Breast epithelium (tissue), 4 donors: ENCODE data around the gene MARCHF11. TPM values are rescaled to one million over a fixed set of nuclear protein-coding genes. Genes with fewer than 3 reads are reported as not detected.

ENCODE experiments used
- DNase-seq, 2 donors: peaks; one replicate each; pipeline ENCODE4 v3.0.0-alpha.2; 2019; ENCODE audit warnings: low spot score in 2 of 2
- H3K27ac ChIP-seq, 2 donors: fragments of 200-600 bp; sonication (generic) in 1 of 2; one replicate each; pipeline ENCODE4 v1.5.1; 2016 to 2019; ENCODE audit warnings: mild to moderate bottlenecking in 1 of 2
- H3K27me3 ChIP-seq, 2 donors: fragments of 200-600 bp; sonication (generic) in 1 of 2; one replicate each; pipeline versions ENCODE4 v1.5.1 to v1.6.0; 2017 to 2019; ENCODE audit warnings: control low read depth in 1 of 2, mild to moderate bottlenecking in 1 of 2
- H3K36me3 ChIP-seq: fragments of 200-600 bp; one replicate; pipeline ENCODE4 v1.5.1; 2019
- H3K4me1 ChIP-seq, 2 donors: fragments of 200-600 bp; sonication (generic); one replicate each; pipeline ENCODE4 v1.5.1; 2016 to 2019; ENCODE audit warnings: control low read depth in 1 of 2
- H3K4me3 ChIP-seq, 3 donors: fragments of 200-600 bp; sonication (generic); 1 replicate in 2 of 3; 2 replicates in 1 of 3; pipeline ENCODE4 v1.5.1; 2016 to 2019; ENCODE audit warnings: mild to moderate bottlenecking in 3 of 3, moderate library complexity in 2 of 3
- H3K9me3 ChIP-seq, 2 donors: fragments of 200-600 bp; sonication (generic) in 1 of 2; one replicate each; pipeline ENCODE4 v1.5.1; 2016 to 2019; ENCODE audit warnings: control low read depth in 1 of 2
- POLR2A ChIP-seq: fragments of 450-650 bp; IDR thresholded peaks from one replicate; pipeline ENCODE4 v1.6.1; 2016; ENCODE audit warnings: antibody characterized with exemption, mild to moderate bottlenecking, moderate library complexity
- POLR2AphosphoS5 ChIP-seq, 3 donors: sonication (generic); formaldehyde crosslinking; IDR thresholded peaks; one replicate each; pipeline ENCODE4 v1.6.1; 2017; ENCODE audit warnings: antibody characterized with exemption in 3 of 3
- intact Hi-C: fragments of 100-400 bp; cut with DNase I; formaldehyde crosslinking; loops from one replicate; pipeline ENCODE4 v1.15.1; 2023; ENCODE audit warnings: low total_unique reads
- total RNA-seq, 3 donors: library from RNA; depleted of rRNA; stranded (reverse); fragments of >200 nt; gene quantifications; one replicate each; pipeline ENCODE4 v1.1.0, GENCODE V29; 2016
- TF ChIP-seq, protein P1 (sequence below), 3 donors: fragments of 450-650 bp; IDR thresholded peaks; one replicate each; pipeline ENCODE4 v1.5.1; 2016 to 2017; ENCODE audit warnings: antibody characterized with exemption in 3 of 3, mild to moderate bottlenecking in 3 of 3, moderate library complexity in 3 of 3

MARCHF11 gene
- total RNA-seq, 3 donors from 2014 or later: not detected

DNA sequence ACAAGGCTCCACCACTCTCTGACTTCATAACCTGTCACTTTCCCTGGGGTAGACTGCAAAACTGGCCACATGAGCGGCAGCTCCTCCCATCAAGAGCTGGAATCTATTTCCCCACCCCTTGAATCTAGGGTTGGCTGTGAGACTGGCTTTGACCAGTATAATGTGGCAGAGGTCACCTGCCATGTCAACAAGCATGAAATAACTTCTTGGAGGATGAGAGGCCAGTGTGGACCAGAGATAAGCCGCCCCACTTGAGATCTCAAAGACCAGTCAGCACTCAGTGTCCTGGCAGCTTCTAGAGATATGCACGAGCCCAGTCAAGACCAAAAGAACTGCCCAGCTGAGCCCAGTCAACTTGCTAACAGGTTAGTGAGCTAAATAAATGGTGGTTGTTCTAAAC is 59.0 kb downstream of the MARCHF11 start:
- Histone ChIP-seq H3K4me1 (no peaks in the 10 kb centered on the region), H3K4me3 (no peak overlapping the region), H3K27me3 (no peaks in the 10 kb centered on the region), H3K36me3 (no peaks in the 10 kb centered on the region), H3K9me3 (peaks cover 0 to 9% of the 10 kb centered on the region in 2 donors), H3K27ac (no peak overlapping the region)
- no peak for DNase-seq
- intact Hi-C loops: no loop called here
- TF ChIP-seq, protein P1, sequence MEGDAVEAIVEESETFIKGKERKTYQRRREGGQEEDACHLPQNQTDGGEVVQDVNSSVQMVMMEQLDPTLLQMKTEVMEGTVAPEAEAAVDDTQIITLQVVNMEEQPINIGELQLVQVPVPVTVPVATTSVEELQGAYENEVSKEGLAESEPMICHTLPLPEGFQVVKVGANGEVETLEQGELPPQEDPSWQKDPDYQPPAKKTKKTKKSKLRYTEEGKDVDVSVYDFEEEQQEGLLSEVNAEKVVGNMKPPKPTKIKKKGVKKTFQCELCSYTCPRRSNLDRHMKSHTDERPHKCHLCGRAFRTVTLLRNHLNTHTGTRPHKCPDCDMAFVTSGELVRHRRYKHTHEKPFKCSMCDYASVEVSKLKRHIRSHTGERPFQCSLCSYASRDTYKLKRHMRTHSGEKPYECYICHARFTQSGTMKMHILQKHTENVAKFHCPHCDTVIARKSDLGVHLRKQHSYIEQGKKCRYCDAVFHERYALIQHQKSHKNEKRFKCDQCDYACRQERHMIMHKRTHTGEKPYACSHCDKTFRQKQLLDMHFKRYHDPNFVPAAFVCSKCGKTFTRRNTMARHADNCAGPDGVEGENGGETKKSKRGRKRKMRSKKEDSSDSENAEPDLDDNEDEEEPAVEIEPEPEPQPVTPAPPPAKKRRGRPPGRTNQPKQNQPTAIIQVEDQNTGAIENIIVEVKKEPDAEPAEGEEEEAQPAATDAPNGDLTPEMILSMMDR (IDR thresholded peaks at IDR 0.05): no peak
- TF ChIP-seq POLR2AphosphoS5 (IDR thresholded peaks at IDR 0.05): no peak
- TF ChIP-seq POLR2A: no peak

DNA sequence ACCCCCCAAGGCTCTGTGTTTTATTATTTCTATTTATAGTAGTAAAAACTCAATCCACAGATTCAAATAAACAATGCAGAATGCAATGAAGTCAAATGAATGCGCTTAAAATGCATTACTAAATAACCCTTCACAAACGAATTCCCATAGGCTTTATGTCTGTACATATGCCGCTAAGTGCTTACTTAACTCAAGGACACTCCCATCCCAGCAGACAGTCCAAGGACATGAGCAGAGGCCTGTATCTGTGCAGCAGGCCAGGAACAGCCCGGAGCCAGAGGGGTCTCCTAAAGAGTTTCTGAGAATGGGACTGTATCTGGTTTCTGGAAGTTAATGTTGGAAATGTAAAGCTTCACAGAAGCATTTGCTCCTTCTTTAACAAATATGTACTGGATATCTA is 59.8 kb downstream of the MARCHF11 start:
- H3K36me3 ChIP-seq: no peaks in the 10 kb centered on the region
- TF ChIP-seq, protein P1 (IDR thresholded peaks at IDR 0.05): no peak
- no peak for TF ChIP-seq POLR2A
- no peak for TF ChIP-seq POLR2AphosphoS5 (IDR thresholded peaks at IDR 0.05)
- peaks cover 0 to 9% of the 10 kb centered on the region in 2 donors for H3K9me3 ChIP-seq
- H3K4me3 ChIP-seq: no peak overlapping the region
- H3K27ac ChIP-seq: no peak overlapping the region
- DNase-seq: no peak
- intact Hi-C loops: no loop called here
- no peaks in the 10 kb centered on the region for H3K4me1 ChIP-seq
- no peaks in the 10 kb centered on the region for H3K27me3 ChIP-seq

DNA sequence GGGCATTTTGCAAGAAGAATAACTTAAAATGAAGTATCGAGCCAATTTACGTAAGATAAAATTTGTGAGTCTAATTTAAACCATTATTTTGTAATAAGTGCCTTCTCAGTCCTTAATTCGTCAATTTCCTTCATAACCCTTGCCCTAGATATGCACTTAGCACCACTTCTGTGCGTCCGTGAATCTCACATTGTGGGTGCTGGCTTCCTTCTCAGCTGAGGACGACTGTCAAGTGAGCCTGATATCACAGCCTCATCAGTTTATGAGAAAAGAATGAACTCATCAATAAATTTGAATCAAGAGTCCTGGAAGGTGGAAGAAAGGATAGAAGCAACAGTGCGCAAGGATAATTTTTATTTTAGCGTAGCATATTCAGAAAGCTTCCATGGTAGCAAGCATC is 64.5 kb downstream of the MARCHF11 start:
- intact Hi-C loops: no loop called here
- H3K27me3 ChIP-seq: no peaks in the 10 kb centered on the region
- no peak overlapping the region for H3K27ac ChIP-seq
- TF ChIP-seq POLR2AphosphoS5 (IDR thresholded peaks at IDR 0.05) (no peak), POLR2A (no peak)
- TF ChIP-seq, protein P1 (IDR thresholded peaks at IDR 0.05): no peak
- no peaks in the 10 kb centered on the region for H3K36me3 ChIP-seq
- no peak overlapping the region for H3K4me3 ChIP-seq
- no peaks in the 10 kb centered on the region for H3K4me1 ChIP-seq
- no peak for DNase-seq
- peaks cover 0 to 2% of the 10 kb centered on the region in 2 donors for H3K9me3 ChIP-seq

DNA sequence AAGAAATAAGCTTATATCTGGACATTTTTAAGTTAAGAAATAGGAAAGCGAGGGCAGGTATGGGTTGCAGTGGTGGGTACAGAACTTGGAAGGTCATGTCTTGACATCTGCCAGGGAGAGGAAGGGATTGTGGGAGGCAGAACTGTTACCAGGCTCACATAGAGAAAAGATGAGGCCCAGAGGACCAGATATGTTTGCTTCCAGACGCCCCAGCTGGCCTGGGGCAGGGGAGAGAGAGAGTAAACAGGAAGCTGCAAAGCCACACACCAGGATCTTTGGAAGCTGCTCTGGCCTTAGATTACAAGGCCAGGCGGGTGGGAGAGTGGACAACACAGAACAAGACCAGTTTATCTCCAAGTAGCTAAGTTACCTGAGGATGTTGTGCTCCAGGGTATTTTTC is 71.2 kb downstream of the MARCHF11 start:
- H3K27me3 ChIP-seq: no peaks in the 10 kb centered on the region
- DNase-seq: no peak
- H3K4me1 ChIP-seq: no peaks in the 10 kb centered on the region
- H3K4me3 ChIP-seq: no peak overlapping the region
- H3K36me3 ChIP-seq: no peaks in the 10 kb centered on the region
- no peak overlapping the region for H3K27ac ChIP-seq
- intact Hi-C loops: no loop called here
- peaks cover 0 to 6% of the 10 kb centered on the region in 2 donors for H3K9me3 ChIP-seq
- TF ChIP-seq, protein P1 (IDR thresholded peaks at IDR 0.05): no peak
- TF ChIP-seq POLR2A (no peak), POLR2AphosphoS5 (IDR thresholded peaks at IDR 0.05) (no peak)

DNA sequence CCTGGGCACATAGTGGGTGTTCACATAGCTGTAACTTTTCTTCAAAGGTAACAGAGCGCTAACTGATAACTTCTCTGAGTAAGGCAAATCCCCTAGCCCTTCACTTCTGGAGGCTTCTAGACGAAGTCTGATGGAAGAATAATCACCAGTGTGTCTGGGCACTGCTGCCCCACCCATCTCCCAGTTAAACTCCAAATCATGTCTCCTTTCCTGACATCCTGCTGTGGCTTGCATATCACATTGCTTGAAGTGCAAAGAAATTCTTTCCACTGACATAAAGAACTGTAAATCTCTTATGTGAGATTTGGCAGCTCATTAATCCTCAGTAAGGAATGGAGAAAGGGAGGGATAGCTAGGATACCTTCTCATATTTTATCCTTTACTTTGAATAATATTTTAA is 74.6 kb downstream of the MARCHF11 start:
- TF ChIP-seq POLR2A (no peak), POLR2AphosphoS5 (IDR thresholded peaks at IDR 0.05) (no peak)
- TF ChIP-seq, protein P1 (IDR thresholded peaks at IDR 0.05): no peak
- H3K27me3 ChIP-seq: no peaks in the 10 kb centered on the region
- no peak overlapping the region for H3K4me3 ChIP-seq
- no peaks in the 10 kb centered on the region for H3K36me3 ChIP-seq
- H3K4me1 ChIP-seq: no peaks in the 10 kb centered on the region
- no peak overlapping the region for H3K27ac ChIP-seq
- H3K9me3 ChIP-seq: peaks cover 9 to 14% of the 10 kb centered on the region in 2 donors
- DNase-seq: no peak
- intact Hi-C loops: no loop called here
